Adrenal gland (tissue), 12 donors: ENCODE results near the gene PPP2R5B. TPM values are rescaled to one million over a fixed set of nuclear protein-coding genes. Genes with fewer than 3 reads are reported as not detected.

Experiments used
- DNase-seq, 7 donors: peaks; one replicate each; pipeline ENCODE4 v3.0.0-alpha.2; 2019 to 2020
- H3K27ac ChIP-seq, 5 donors: fragments of 200-600 bp; sonication (generic) in 4 of 5; 1 replicate in 3 of 5; 2 replicates in 2 of 5; pipeline versions ENCODE4 v1.5.1 to v1.8.0; 2016 to 2020; ENCODE audit warnings: mild to moderate bottlenecking in 1 of 5
- H3K27me3 ChIP-seq: fragments of 200-600 bp; 2 replicates; pipeline ENCODE4 v1.8.0; 2021
- H3K36me3 ChIP-seq, 2 donors: fragments of 200-600 bp; replicated peaks in 1 of 2; 1 replicate in 1 of 2; 2 replicates in 1 of 2; pipeline versions ENCODE4 v1.5.1 to v1.8.0; 2018 to 2022
- H3K4me1 ChIP-seq, 2 donors: fragments of 200-600 bp; replicated peaks in 1 of 2; 1 replicate in 1 of 2; 2 replicates in 1 of 2; pipeline versions ENCODE4 v1.5.1 to v1.8.0; 2018 to 2021
- H3K4me3 ChIP-seq, 4 donors: fragments of 200-600 bp; sonication (generic) in 3 of 4; one replicate each; pipeline ENCODE4 v1.5.1; 2016 to 2018
- H3K9me3 ChIP-seq, 3 donors: fragments of 200-600 bp; sonication (generic) in 1 of 3; replicated peaks in 1 of 3; 1 replicate in 2 of 3; 2 replicates in 1 of 3; pipeline versions ENCODE4 v1.5.1 to v1.8.0; 2016 to 2021
- POLR2A ChIP-seq, 2 donors: fragments of 450-650 bp; IDR thresholded peaks; one replicate each; pipeline ENCODE4 v1.6.1; 2017; ENCODE audit warnings: antibody characterized with exemption in 2 of 2, mild to moderate bottlenecking in 2 of 2, moderate library complexity in 1 of 2
- WGBS, 4 donors: extraction: QIAGEN DNeasy Blood & Tissue Kit in 2 of 4; methylation state at CpG; one replicate each; pipeline versions ENCODE4 v1.1.5 to v1.1.7; 2013 to 2017; 5-methylcytosine and 5-hydroxymethylcytosine counted together
- intact Hi-C, 2 donors: fragments of 100-400 bp; cut with DNase I; formaldehyde crosslinking; loops; one replicate each; pipeline versions ENCODE4 v1.14.1 to v1.15.0; 2022 to 2023
- polyA plus RNA-seq, 3 donors: library from polyadenylated mRNA; stranded (reverse); fragments of 200-250 nt in 2 of 3; fragments of 350-450 nt in 1 of 3; fragmentation: Illumina TruSeq in 1 of 3; extraction: RNeasy Lipid Tissue Mini Kit (QIAGEN cat#74804) in 1 of 3; gene quantifications; one replicate each; pipeline ENCODE4 v1.2.3, GENCODE V29; 2013 to 2014
- total RNA-seq, 9 donors: library from RNA; depleted of rRNA in 4 of 9; stranded (reverse); fragments of >200 nt in 4 of 9; fragments of 120-200 nt in 1 of 9; fragmentation: NEBNext Ultra II Directional in 1 of 9; extraction: Animal tissue kit (Norgen Biotek cat#: 25700) in 1 of 9; gene quantifications; one replicate each; pipeline versions ENCODE4 v1.1.0 to v1.2.4, GENCODE V29; 2013 to 2023
- TF ChIP-seq, protein P1 (sequence below), 6 experiments: fragments of 450-650 bp in 4 of 6; fragments of 200-600 bp in 2 of 6; sonication (generic) in 1 of 6; IDR thresholded peaks; 1 replicate in 5 of 6; 2 replicates in 1 of 6; pipeline versions ENCODE4 v1.5.1 to v1.8.0; 2016 to 2021; ENCODE audit warnings: antibody characterized with exemption in 6 of 6, mild to moderate bottlenecking in 2 of 6, moderate library complexity in 1 of 6
- donor health status: healthy with polysubstance abuse.
- donor health status: Bipolar disorder and iron deficiency.
- donor health status: DM: yes; HTN: yes; CAD: no.
- donor health status: DM: no; HTN: no; CAD: no.
- donor health status: DM: no; HTN: no; CAD: no.
- donor health status: DM: yes; HTN: yes; CAD: no.

PPP2R5B gene
- total and polyA plus RNA-seq, 12 donors, result 7.8 to 51.3 (median 21.2) TPM

- TF ChIP-seq, protein P1, sequence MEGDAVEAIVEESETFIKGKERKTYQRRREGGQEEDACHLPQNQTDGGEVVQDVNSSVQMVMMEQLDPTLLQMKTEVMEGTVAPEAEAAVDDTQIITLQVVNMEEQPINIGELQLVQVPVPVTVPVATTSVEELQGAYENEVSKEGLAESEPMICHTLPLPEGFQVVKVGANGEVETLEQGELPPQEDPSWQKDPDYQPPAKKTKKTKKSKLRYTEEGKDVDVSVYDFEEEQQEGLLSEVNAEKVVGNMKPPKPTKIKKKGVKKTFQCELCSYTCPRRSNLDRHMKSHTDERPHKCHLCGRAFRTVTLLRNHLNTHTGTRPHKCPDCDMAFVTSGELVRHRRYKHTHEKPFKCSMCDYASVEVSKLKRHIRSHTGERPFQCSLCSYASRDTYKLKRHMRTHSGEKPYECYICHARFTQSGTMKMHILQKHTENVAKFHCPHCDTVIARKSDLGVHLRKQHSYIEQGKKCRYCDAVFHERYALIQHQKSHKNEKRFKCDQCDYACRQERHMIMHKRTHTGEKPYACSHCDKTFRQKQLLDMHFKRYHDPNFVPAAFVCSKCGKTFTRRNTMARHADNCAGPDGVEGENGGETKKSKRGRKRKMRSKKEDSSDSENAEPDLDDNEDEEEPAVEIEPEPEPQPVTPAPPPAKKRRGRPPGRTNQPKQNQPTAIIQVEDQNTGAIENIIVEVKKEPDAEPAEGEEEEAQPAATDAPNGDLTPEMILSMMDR (IDR thresholded peaks at IDR 0.05), result no peak
- TF ChIP-seq POLR2A (IDR thresholded peaks at IDR 0.05), result no peak
- Histone ChIP-seq H3K27me3 (no peaks in the 10 kb centered on the region), H3K36me3 (no peaks in the 10 kb centered on the region), H3K4me3 (no peak overlapping the region), H3K4me1 (peaks cover 4 to 24% of the 10 kb centered on the region in 2 donors), H3K9me3 (no peaks in the 10 kb centered on the region), H3K27ac (peak overlapping the region in 1 of 5 donors; percentile 34)
- intact Hi-C loops, result no loop called here
- WGBS, 4 donors, result 81 to 89% methylated on average over 5 of the region's 5 CpGs; no CpG with 5 or more reads in 2 of the 4 donors
- DNase-seq, result no peak
Measured at GRCh38 chr11:64883575-64883974, 40.9 kb upstream of the PPP2R5B start.

GRCh38 chr11:64884019-64884418, 40.5 kb upstream of the PPP2R5B start:
- Histone ChIP-seq H3K27me3 (no peaks in the 10 kb centered on the region), H3K36me3 (no peaks in the 10 kb centered on the region), H3K4me1 (peaks cover 4 to 23% of the 10 kb centered on the region in 2 donors), H3K9me3 (no peaks in the 10 kb centered on the region), H3K4me3 (no peak overlapping the region), H3K27ac (peak overlapping the region in 1 of 5 donors; percentile 34)
- WGBS, 4 donors, result 87 to 93% (median 87%) methylated on average over 5 to 8 of the region's 8 CpGs
- TF ChIP-seq POLR2A (IDR thresholded peaks at IDR 0.05), result no peak
- TF ChIP-seq, protein P1 (IDR thresholded peaks at IDR 0.05), result no peak
- intact Hi-C loops, result no loop called here
- no peak for DNase-seq

DNA sequence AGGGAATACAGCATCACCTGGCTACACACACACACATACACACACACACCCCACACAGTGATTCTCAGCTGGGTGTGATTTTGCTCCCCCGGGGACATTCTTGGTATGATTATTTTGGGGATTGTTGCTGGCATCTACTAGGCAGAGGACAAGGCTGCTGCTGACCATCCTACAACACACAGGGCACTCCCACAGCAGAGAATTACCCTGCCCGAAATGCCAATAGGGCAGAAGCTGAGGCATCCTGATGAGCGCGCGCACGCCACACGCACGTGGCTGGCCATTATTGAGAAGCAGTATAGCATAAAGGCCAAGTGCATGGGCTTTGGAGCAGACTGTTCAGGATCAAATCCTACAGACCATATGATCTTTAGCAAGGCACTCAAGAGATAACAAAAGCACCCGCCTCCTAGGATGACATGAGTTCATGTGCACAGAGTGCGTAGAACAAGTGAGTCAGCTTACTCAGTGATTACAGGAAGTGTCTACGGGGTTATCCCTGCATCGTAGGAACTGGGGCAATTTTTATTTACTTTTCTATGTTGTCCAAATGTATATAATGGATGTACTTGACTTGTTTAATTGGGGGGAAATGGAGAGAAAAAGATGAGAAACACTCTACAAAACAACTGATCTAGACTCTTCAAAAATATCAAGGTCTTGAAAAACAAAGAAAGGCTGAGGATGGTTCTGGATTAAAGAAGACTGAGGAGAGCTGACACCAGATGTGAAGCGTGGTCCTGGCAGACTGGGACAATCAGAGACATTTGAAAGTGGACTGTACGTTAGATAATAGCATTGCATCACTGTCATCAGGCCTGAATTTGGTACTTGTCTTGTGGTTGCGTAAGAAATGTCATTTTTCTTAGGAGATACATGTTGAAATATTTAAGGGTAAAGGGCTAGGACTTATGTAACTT, 38.9 kb upstream of the PPP2R5B start:
- TF ChIP-seq POLR2A (IDR thresholded peaks at IDR 0.05), result no peak
- TF ChIP-seq, protein P1 (IDR thresholded peaks at IDR 0.05), result no peak
- intact Hi-C loops, result no loop called here
- no peaks in the 10 kb centered on the region for H3K9me3 ChIP-seq
- H3K4me1 ChIP-seq, result peaks cover 4 to 11% of the 10 kb centered on the region in 2 donors
- WGBS, 4 donors, result 70 to 81% (median 71%) methylated on average over 13 to 15 of the region's 15 CpGs
- H3K27ac ChIP-seq, result peak overlapping the region in 3 of 5 donors; percentile 45 to 66 (median 46)
- no peaks in the 10 kb centered on the region for H3K27me3 ChIP-seq
- H3K4me3 ChIP-seq, result no peak overlapping the region
- no peaks in the 10 kb centered on the region for H3K36me3 ChIP-seq
- DNase-seq, result peak in 2 of 7 donors; percentile 61 to 72

DNA sequence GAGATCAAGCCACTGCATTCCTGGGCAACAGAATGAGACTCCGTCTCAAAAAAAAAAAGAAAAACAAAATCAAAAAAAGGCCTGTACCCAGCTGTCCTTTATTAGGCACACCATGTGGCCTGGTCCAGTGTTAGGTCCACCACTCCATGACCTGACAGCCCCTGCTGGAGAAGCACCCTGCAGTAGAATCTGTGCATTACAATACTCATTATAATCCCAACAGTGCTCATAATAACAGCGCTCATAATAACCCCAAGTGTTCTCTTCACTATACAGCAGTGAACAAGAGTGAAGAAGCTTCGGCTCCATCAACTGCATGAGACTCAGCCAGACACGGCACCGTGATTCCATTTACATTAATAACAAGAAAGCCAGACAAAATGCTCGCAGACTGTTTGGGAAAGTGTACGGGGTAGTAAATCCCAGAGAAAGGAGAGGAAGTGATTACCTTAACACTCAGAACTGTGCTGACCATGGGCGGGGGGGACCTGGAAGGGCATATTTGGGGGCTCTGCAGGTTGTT, 37.2 kb upstream of the PPP2R5B start:
- Histone ChIP-seq H3K4me1 (peaks cover 4 to 11% of the 10 kb centered on the region in 2 donors), H3K4me3 (no peak overlapping the region), H3K36me3 (no peaks in the 10 kb centered on the region), H3K27ac (peak overlapping the region in 1 of 5 donors; percentile 48), H3K27me3 (no peaks in the 10 kb centered on the region), H3K9me3 (no peaks in the 10 kb centered on the region)
- DNase-seq, result no peak
- WGBS, 4 donors, result 81 to 85% (median 83%) methylated on average over 8 of the region's 8 CpGs
- intact Hi-C loops, result no loop called here
- no peak for TF ChIP-seq POLR2A (IDR thresholded peaks at IDR 0.05)
- TF ChIP-seq, protein P1 (IDR thresholded peaks at IDR 0.05), result no peak
